T-helper 1 cell (primary cell): ENCODE results near the gene RAD51B.

Experiments used
- DNase-seq, 5 donors: peaks; one replicate each; pipeline ENCODE4 v3.0.0-alpha.2; 2012 to 2020

The RAD51B gene

DNA sequence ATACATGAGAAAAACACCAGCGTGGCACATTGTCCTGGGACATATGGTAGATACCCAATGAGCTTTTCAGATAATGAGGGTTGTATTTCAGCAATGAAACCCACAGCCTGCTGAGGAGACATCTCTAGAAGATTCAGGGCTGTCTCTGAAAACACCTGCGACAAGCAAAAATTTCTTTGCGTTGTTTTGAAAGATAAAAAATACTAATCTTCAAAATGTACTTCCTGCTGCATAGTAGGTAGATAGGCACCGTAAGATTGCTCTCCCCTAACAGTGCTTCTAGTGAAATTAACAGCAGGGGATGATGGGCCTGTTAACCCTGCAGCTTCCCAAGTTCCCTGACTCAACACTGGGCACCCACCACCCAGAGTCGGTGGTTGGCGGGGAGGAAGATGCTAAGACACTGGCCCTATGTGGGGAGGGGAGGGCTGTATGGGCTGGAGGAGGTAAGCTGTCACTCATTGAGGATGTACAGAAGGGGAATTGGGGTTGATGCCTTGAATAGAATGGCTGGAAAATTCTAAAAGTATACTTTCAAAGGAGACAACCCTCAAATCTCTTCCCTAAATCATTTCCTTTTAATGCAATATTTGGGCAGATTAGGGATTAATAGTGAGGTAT lies 953.3 kb downstream of the RAD51B start:
- no peak for DNase-seq

DNA sequence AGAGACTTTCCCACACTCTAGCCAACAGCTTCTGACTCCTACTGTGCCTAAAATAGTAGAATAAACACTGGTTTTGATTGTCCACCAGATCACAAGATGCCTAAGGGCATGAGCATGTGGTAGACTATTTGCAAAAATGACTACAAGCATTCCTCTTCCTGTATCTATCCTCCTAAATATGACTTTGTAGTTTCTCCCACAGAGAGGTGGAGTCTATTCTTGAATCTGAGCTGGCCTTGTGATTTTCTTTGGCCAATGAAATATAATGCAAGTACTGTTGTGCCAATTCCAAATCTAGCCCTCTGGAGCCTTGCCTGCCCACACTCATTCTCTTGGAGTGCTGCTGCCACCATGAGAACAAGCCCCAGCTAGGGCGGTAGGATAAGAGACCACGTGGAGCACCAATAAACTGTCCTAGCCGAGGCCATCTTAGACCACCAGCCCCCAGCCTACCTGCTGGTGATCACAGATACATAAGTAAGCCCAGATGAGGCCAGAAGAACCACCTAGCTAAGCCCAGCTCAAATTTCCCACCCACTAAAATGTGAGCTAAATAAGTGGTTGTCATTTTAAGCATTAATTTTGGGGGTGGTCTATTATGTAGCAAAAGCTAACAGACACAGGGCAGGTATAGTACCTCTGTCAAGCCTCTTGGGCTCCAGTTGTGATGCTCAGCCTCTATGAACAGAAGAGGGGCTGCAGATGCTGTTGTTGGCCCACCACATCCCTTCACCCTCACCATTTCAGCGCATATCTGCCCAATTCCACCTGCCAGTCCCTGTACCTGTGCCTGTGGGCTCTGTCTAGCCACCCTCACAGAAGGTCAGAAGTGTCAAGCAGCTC lies 955.4 kb downstream of the RAD51B start:
- DNase-seq = no peak

DNA sequence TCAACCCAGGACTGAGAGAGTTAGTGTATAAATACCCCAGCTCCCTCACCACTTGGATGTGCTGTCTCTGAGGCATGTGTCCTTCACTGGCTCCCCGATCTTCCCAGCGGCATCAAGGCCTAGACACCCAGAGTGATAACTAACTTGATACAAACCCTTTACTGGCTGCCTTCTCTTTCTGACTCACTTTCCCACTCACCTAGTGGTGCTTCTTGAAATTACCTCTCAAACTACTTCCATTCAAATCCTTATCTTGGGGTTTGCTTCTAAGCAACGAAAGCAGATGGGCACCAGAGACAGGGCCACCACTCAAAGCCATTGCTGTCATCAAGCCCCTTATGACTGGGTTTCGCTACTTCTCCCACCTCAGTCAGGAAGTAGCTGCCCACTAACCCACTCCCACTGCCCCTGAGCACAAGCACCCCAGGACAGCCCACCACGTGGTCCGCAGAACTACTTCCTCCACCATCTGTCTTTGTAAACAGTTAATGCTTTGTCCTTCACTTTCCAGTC lies 956.1 kb downstream of the RAD51B start:
- DNase-seq = no peak

DNA sequence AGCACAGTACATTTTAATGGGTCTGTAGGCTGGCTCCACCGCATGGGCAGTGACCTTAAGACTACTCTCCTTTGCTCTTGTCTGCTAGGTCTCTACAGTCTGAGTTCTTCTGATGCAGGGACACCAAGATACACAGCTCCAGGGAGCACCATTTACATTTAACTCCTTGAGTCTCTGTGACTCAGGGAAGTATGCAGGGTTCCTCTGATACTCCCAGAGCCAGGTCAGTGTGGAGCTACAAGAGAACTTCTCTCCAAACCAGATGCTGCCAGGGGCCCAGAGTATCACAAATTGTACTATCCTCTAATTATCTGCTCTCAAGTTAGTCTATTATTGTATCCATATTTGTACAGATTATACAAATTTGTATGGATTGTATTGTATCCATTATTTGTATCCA lies 958.1 kb downstream of the RAD51B start:
- DNase-seq = no peak
